GM21737 (cell line): ENCODE measurements around the gene AKIRIN2.
"Not testable (repeated sequence)": the region's sequence is repeated elsewhere in the genome, so short reads cannot be mapped to it uniquely, and the experiment has no call there.

Experiments used
- ATAC-seq: cut with Tn5 transposase; IDR thresholded peaks from one replicate; pipeline ENCODE4 v1.9.1; 2021; ENCODE audit warnings: mild to moderate bottlenecking, moderate library complexity; ENCODE audit not compliant: unreplicated experiment

Gene AKIRIN2

DNA sequence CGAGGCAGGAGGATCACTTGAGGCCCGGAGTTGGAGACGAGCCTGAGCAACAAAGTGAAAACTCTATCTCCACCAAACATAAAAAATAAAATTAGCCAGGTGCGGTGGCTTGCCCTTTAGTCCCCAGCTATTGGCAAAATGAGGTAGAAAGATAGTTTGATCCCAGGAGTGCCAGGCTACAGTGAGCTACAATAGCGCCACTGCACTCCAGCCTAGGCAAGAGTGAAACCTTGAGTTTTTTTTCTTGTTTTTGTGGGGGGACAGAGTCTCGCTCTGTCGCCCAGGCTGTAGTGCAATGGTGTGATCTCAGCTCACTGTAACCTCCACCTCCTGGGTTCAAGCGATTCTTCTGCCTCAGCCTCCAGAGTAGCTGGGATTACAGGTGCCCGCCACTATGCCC is 14.1 kb downstream of the AKIRIN2 start:
- not testable (repeated sequence) for ATAC-seq

DNA sequence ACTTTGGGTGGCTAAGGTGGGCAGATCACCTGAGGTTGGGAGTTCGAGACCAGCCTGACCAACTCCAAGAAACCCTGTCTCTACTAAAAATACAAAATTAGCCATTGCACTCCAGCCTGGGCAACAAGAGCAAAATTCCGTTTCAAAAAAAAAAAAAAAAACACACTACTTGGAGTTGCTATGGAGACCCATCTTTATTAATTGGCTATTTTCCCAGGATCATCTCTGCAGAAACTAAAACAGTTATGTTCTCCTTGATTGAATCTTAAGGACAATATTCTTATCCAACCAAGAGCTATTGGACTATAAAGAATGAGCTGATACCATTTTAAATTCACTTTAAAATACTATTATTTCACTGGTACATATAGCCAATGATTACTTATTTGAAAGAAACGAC is 14.7 kb downstream of the AKIRIN2 start:
- ATAC-seq, result no peak

- ATAC-seq, result not testable (repeated sequence)
These were observed 15.3 kb downstream of the AKIRIN2 start for GRCh38 chr6:87686636-87687205.

DNA sequence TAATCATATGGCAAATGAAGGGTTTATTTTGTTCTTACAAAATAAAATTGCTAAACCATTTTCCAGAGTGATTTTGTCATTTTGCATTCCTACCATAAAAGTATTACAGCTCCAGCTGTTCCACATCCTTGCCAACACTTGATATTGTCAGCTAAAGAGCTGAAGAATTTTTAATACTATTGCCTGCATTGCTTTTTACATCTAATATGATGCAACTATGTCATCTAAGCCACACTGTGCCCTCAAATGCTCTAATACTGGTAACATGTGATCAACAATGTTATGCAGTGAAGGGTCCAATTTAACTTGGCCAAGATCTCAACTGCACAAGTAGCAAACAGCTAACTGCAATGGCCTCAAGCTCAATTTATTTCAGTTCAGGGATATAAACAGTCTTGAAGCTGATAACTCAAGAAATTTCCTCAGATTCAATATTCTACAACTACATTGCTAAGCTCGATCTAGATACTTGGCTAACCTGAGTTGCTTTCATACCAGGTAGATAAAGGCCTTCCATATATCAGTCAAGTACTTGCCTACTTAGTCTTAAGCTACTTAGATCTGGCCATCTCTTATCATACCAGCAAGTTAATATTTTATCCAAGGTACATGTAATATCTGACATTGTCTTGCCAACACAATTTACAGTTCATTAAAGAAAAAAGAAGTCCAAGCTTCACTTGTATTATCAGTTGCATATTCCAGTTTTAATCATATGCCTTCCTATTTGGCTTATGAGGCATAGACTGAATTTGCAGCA is 17.0 kb downstream of the AKIRIN2 start:
- ATAC-seq, result no peak

- no peak for ATAC-seq
These were observed 18.1 kb downstream of the AKIRIN2 start for GRCh38 chr6:87683890-87684289.

GRCh38 chr6:87682310-87682709 is 19.7 kb downstream of the AKIRIN2 start:
- no peak for ATAC-seq

GRCh38 chr6:87675004-87675681 is 26.9 kb downstream of the AKIRIN2 start:
- no peak for ATAC-seq

DNA sequence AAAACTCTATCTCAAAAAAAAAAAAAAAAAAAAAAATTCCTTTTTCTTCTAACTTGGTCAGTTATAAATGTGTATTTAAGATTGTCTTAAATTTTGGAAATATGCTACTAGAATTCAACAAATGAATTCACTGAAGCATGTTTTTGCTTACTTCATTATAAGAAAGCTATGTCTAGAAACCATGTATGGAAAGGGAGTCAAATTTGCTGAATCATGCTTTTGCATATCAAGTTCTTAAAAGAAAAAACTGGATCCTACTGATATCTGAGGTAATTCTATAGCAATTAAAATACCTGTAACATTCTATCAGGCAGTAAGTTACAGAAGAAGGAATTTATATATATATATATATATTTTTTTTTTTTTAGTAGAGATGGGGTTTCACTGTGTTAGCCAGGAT is 27.7 kb downstream of the AKIRIN2 start:
- ATAC-seq, result no peak

GRCh38 chr6:87673237-87673636 is 28.8 kb downstream of the AKIRIN2 start:
- no peak for ATAC-seq

DNA sequence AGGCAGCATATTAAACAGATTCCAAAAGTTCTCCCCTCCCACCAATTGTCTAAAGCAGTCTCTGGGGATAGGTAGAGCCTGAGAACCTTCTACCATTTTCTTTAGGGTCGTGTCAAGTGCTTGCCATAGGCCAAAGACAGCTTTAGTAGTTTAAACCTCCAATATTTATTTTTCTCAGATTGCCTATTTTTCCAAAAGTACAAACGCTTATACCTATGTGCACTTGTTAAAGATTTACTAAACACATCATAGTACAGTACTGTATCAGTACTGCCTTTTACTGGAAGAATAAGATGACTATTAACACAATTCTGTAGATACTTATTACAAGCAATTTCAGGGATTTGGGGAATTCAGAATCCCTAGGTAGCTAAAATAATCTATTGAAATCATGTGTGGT is 29.4 kb downstream of the AKIRIN2 start:
- no peak for ATAC-seq

DNA sequence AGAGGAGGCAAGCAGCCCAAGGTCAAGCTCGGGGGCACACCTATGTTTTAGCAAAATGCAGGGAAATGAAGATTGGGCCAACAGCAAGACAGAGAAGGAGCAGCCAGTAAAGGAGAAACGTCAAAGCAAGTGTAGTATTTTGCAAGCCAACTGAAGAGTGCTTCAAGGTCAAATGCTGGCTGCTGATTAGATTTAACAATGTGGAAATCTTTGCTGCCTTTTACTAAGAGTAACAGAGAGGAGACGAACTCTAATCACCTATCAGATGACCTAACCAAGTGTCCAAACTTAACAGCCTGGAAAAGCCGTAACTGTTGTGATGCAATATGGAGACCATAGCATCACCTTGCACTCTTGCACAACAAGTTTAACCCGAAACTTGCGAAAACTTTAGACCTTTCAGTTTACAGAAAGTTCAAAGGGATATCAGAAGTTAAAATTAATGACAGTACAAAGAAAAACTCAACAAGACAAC is 30.4 kb downstream of the AKIRIN2 start:
- ATAC-seq, result no peak

DNA sequence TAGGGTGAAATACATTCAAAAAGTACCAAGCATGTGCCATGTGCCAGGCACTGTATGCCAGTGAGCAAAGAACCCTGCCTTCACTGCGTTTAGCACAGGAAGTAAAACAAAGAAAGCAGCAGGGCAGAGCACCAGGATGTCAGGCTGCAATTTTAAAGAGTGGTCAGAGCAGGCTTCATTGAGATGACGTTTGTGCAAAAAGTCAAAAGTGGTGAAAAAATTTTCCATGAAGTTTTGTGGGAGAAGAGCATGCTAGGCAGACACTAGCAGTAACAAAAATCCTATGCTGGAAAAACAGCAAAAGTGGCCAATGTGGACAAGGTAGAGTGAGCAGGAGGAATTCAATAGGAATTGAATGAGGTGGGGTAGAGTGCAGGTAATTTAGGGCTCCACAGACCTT is 31.3 kb downstream of the AKIRIN2 start:
- no peak for ATAC-seq

GRCh38 chr6:87669051-87669450 is 33.0 kb downstream of the AKIRIN2 start:
- no peak for ATAC-seq

GRCh38 chr6:87668013-87668412 is 34.0 kb downstream of the AKIRIN2 start:
- no peak for ATAC-seq

DNA sequence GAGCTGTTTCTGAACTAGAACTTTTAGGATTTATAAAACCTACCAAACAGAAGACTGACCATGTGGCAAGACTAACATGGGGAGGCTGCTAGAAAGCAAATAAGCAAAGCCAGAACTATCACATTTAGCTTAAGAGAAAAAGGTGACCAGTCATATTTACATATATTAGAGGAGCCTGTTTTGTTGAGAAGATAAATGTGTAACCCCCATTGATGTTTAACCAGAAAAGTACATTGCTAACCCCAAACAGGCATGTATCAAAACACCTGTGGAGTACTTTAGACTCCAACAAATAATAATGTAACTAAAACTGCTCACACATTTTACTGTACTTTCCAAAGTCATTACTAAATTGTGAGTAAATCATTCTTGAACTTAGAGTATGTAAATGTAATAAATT is 35.0 kb downstream of the AKIRIN2 start:
- ATAC-seq, result no peak

GRCh38 chr6:87664921-87665485 is 37.0 kb downstream of the AKIRIN2 start:
- no peak for ATAC-seq

DNA sequence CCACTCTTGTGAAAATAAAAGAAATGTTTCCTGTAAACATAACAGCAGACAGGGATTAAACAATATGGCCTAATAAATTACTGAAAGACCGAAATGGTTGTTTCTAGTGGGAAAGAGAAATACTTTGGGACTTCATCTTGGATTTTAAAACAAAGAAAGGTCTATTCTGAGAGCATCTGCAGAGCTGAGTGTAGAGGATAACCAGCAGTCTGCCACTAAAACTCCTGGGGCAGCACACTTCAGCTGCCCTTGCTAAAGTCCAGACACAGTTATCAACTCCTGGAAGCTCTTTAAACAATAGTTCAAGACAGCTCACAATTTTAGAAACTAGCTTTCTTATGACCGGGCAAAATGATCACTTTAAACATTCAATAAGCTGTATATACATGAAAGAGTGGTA is 38.6 kb downstream of the AKIRIN2 start:
- ATAC-seq, result no peak

GRCh38 chr6:87661503-87661902 is 40.5 kb downstream of the AKIRIN2 start:
- ATAC-seq, result no peak

- ATAC-seq, result no peak
These were observed 41.0 kb downstream of the AKIRIN2 start for GRCh38 chr6:87661016-87661415.

DNA sequence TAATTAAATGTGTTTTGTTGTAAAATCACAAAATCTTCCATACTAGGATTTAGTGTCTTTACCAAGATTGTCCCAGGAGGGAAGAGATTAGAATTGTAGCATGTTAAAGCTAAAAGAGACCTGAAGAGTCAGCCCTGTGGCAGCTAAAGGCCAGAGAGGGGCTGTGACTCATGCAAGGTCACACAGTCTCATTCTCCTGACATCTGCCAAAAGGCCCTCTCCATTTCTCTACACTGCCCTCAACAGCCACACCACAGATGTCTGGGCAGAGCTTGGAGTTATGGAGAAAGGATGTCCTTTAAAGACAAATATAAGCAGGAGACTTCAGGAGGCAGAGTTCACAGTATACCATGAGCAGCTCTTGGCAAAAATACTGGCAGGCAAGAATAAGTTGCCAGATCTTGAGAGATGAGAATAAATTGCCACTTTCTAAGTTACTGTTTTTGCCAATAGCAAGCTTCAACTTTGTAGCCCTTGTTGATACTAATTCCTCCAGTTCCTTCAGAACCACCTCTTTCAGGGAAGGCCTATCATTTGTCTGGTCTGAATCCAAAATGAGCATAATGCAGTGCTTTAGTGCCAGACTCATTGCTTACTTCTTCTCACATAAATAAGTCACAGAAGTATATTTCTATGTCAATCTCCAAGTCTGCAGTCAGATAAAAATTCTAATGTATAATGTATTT is 41.7 kb downstream of the AKIRIN2 start:
- ATAC-seq, result no peak

DNA sequence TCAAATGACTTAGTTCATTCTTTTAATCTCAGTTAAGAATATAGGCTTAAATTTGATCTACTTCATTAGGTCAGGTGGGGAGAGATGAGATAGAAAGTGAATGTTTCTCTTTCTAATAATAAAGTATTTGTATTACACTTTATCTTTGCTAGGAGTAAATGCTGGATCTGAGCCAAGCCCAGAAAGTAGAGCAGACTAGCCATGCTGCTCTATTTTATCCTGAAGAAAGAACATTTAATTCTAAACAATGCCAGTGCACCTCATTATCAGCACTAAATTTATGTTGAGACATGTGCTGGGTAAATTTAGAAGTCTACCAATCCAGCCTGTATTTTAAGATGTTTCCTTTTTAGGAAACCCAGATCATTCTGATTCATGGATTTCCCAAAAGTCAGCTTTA is 43.5 kb downstream of the AKIRIN2 start:
- ATAC-seq, result no peak
